ENCODE data around the gene IER3IP1. TPM values are rescaled to one million over a fixed set of nuclear protein-coding genes. Genes with fewer than 3 reads are reported as not detected.

Gene IER3IP1
- total RNA-seq, 4 donors from 2014 or later = 13.2 to 17.6 (median 14.3) TPM

DNA sequence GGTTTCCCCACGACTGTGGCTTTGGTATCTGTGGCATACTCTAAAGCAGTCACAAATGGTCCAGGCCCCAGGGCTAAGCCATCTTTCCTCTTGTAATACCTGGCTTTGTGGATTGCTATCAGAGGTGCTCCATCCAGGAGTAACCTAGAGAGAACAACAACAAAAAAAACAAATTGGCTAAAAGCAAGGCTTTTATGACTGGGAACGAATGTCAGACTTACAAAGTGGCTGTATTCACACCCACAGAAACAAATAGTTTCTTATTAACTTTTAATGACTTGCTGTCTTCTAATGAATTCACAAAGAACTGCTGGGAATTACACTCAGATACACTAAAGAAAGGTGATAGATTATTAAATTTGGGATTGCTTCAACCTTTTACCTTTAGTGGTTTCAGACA is 61.0 kb downstream of the IER3IP1 start:
- intact Hi-C loops (cut with DNase I) = no loop called here
- peaks cover 22 to 23% of the 10 kb centered on the region in 2 donors for H3K36me3 ChIP-seq
- H3K4me1 ChIP-seq = no peaks in the 10 kb centered on the region
- no peak for DNase-seq
- TF ChIP-seq, protein P1, sequence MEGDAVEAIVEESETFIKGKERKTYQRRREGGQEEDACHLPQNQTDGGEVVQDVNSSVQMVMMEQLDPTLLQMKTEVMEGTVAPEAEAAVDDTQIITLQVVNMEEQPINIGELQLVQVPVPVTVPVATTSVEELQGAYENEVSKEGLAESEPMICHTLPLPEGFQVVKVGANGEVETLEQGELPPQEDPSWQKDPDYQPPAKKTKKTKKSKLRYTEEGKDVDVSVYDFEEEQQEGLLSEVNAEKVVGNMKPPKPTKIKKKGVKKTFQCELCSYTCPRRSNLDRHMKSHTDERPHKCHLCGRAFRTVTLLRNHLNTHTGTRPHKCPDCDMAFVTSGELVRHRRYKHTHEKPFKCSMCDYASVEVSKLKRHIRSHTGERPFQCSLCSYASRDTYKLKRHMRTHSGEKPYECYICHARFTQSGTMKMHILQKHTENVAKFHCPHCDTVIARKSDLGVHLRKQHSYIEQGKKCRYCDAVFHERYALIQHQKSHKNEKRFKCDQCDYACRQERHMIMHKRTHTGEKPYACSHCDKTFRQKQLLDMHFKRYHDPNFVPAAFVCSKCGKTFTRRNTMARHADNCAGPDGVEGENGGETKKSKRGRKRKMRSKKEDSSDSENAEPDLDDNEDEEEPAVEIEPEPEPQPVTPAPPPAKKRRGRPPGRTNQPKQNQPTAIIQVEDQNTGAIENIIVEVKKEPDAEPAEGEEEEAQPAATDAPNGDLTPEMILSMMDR (IDR thresholded peaks at IDR 0.05) = no peak
- no peak for TF ChIP-seq POLR2A (IDR thresholded peaks at IDR 0.05)
- 79 to 88% methylated on average over 2 of the region's 2 CpGs for WGBS, 2 donors
- H3K9me3 ChIP-seq = no peaks in the 10 kb centered on the region
- no peak overlapping the region for H3K27ac ChIP-seq
- no peak overlapping the region for H3K4me3 ChIP-seq (replicated peaks in 1 of 3)
- no peaks in the 10 kb centered on the region for H3K27me3 ChIP-seq

DNA sequence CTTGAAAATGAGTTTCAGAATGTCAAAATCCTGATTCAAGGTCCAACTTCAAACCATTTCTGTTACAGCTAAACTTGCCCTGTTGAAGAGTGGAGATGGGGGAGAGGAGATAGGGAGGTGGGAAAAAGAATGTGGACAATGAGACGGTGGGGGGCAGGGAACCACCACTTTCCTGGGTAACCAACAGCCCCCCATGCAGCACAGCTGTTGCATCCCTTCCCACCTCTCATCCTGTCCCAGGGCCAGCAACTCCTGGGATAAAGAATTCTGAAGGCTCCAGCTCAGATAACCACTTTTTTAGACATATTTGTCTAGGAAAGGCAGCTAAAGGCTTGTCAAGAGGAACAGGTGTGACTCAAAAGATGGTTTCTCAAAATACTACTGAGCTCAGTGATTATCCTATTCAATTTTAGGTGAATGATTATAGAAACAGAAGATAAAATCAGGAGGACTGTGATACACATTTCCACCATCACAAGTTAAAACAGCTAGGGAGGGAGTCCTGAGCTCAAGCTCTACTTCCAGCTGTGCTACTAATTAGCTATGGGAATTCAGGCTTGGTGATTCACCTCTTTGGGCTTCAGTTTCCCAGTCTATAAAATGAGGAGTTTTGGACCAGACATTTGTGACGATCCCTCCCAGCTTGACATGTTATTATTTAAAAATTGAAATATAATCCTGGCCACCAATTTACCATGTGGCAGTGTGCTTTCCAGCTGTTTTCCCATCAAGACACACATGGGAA is 62.2 kb downstream of the IER3IP1 start:
- no peak overlapping the region for H3K27ac ChIP-seq
- intact Hi-C loops (cut with DNase I) = no loop called here
- H3K4me1 ChIP-seq = no peaks in the 10 kb centered on the region
- no peak overlapping the region for H3K4me3 ChIP-seq (replicated peaks in 1 of 3)
- no peaks in the 10 kb centered on the region for H3K9me3 ChIP-seq
- no peaks in the 10 kb centered on the region for H3K27me3 ChIP-seq
- TF ChIP-seq POLR2A (IDR thresholded peaks at IDR 0.05) = no peak
- TF ChIP-seq, protein P1 (IDR thresholded peaks at IDR 0.05) = no peak
- peaks cover 22 to 23% of the 10 kb centered on the region in 2 donors for H3K36me3 ChIP-seq
- DNase-seq = no peak
- WGBS, 2 donors = 96 to 97% methylated on average over 2 of the region's 2 CpGs

DNA sequence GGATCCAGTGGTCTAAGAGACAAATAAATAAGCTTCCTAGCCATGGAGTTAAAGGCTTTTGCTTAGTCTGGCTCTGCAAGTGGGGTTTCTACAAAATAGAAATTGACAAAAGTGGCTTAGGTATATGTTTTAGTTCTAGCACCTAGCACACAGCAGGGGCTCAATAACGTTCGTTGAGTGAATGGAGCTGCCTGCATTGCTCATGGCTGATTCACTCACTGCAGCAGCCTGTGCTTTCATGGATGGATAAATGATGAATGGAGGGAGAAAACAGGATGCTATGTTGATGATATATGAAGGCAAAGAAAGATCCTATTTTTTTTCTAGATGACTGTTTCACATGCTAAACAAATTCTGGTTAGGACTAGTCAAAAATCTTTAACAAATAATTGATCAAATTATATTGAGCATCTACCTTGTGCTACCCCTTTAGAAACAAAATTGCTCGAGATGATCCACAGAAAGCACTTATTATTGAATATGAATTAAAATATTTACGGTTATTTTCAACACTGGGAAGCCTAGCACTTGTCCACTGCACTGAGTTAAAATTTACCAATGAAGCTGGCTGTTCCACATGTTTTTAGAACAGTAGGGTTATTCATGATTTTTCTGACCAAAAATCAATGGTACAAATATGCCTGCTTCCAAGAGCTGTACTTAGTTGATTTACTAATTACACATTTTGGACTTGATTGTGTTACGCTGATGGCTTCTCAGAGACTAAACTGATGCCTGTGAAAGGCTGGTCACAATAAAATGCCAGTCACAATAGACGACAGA is 65.5 kb downstream of the IER3IP1 start:
- peaks cover 5 to 14% of the 10 kb centered on the region in 2 donors for H3K4me1 ChIP-seq
- no peak overlapping the region for H3K27ac ChIP-seq
- DNase-seq = no peak
- TF ChIP-seq, protein P1 (IDR thresholded peaks at IDR 0.05) = no peak
- TF ChIP-seq POLR2A (IDR thresholded peaks at IDR 0.05) = no peak
- intact Hi-C loops (cut with DNase I) = no loop called here
- H3K36me3 ChIP-seq = peaks cover 19 to 24% of the 10 kb centered on the region in 2 donors
- no peaks in the 10 kb centered on the region for H3K27me3 ChIP-seq
- H3K9me3 ChIP-seq = no peaks in the 10 kb centered on the region
- no peak overlapping the region for H3K4me3 ChIP-seq (replicated peaks in 1 of 3)
- 91 to 93% methylated on average over 6 of the region's 6 CpGs for WGBS, 2 donors

DNA sequence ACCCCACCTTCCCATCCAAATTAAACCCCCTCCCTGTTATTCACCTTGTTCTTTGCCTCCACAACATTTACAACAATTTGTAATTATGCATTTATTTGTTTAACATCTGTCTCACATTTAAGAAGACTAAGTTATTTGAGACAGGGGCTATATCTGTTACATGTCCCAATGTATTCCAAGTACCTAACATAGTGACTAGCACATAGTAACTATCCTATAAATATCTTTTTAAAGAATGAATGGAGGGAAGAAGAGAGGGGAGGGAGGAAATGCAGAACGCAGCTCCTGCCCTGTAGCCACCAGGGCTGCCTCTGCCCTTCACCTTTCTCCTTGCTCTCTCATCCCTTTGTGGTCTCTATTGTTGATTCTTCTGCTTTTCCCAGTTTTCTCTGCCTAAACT is 66.4 kb downstream of the IER3IP1 start:
- no peak for DNase-seq
- no peak overlapping the region for H3K4me3 ChIP-seq (replicated peaks in 1 of 3)
- intact Hi-C loops (cut with DNase I) = no loop called here
- no peaks in the 10 kb centered on the region for H3K27me3 ChIP-seq
- H3K36me3 ChIP-seq = peaks cover 15 to 24% of the 10 kb centered on the region in 2 donors
- TF ChIP-seq, protein P1 (IDR thresholded peaks at IDR 0.05) = no peak
- TF ChIP-seq POLR2A (IDR thresholded peaks at IDR 0.05) = no peak
- H3K9me3 ChIP-seq = no peaks in the 10 kb centered on the region
- peaks cover 5 to 17% of the 10 kb centered on the region in 2 donors for H3K4me1 ChIP-seq
- 67 to 76% methylated on average over 1 of the region's 1 CpG for WGBS, 2 donors
- H3K27ac ChIP-seq = no peak overlapping the region

DNA sequence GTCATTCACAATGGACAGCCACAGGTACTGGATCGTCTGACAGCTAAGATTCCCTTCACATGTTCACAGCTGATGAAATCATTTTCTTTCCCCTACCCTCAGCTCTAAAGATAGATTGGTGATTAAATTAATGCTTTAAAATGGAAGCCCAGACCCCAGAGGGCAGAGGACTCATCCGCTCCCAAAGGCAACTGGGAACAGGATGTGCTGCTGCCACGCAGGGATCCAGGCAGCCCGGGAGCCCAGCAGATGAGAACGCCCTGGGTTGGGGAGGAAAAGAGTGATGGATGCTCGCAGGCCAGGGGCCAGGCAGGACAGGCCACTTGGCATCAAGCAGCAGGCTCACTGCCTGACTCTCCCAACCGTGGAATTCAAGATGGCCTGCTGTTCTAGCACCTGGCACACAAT is 67.2 kb downstream of the IER3IP1 start:
- no peak for DNase-seq
- no peaks in the 10 kb centered on the region for H3K27me3 ChIP-seq
- peaks cover 5 to 17% of the 10 kb centered on the region in 2 donors for H3K4me1 ChIP-seq
- H3K4me3 ChIP-seq (replicated peaks in 1 of 3) = no peak overlapping the region
- TF ChIP-seq POLR2A (IDR thresholded peaks at IDR 0.05) = no peak
- TF ChIP-seq, protein P1 (IDR thresholded peaks at IDR 0.05) = no peak
- no peaks in the 10 kb centered on the region for H3K9me3 ChIP-seq
- H3K27ac ChIP-seq = no peak overlapping the region
- peaks cover 21 to 24% of the 10 kb centered on the region in 2 donors for H3K36me3 ChIP-seq
- WGBS, 2 donors = 81 to 84% methylated on average over 7 of the region's 7 CpGs
- intact Hi-C loops (cut with DNase I) = no loop called here
